ENCODE data around the gene CADPS2. TPM values are rescaled to one million over a fixed set of nuclear protein-coding genes. Genes with fewer than 3 reads are reported as not detected.

The CADPS2 gene
- total and polyA plus RNA-seq, 3 experiments from 2014 or later = not detected

- DNase-seq = no peak
- Mint-ChIP-seq H3K27ac (no peak overlapping the region), H3K9me3 (peaks cover 0 to 6% (median 0%) of the 10 kb centered on the region in 5 donors), H3K4me3 (no peak overlapping the region), H3K27me3 (no peaks in the 10 kb centered on the region), H3K36me3 (no peaks in the 10 kb centered on the region), H3K4me1 (no peaks in the 10 kb centered on the region)
- no peak overlapping the region for H3K4me3 ChIP-seq (ENCODE audit: low read length)
- ChIA-PET POLR2A (no interaction called here), CTCF (no interaction called here)
- H3K4me1 ChIP-seq (ENCODE audit: insufficient read depth, low read length) = no peaks in the 10 kb centered on the region
- H3K9me3 ChIP-seq (ENCODE audit: low read length) = no peaks in the 10 kb centered on the region
- H3K36me3 ChIP-seq (ENCODE audit: insufficient read depth, low read length) = no peaks in the 10 kb centered on the region
- no peak overlapping the region for H3K27ac ChIP-seq (ENCODE audit: low read depth, low read length)
- H3K27me3 ChIP-seq (ENCODE audit: insufficient read depth, low read length, poor library complexity, severe bottlenecking) = no peaks in the 10 kb centered on the region
These were observed 143.0 kb downstream of the CADPS2 start for GRCh38 chr7:122743211-122743610.

GRCh38 chr7:122738947-122739346 is 147.3 kb downstream of the CADPS2 start:
- ChIA-PET POLR2A (no interaction called here), CTCF (interaction anchor here (0.7 kb wide), 1 partner anchor 16 kb away, joined by 3 read pairs; no protein-coding TSS in a partner anchor)
- Histone ChIP-seq H3K4me3 (ENCODE audit: low read length) (no peak overlapping the region), H3K27me3 (ENCODE audit: insufficient read depth, low read length, poor library complexity, severe bottlenecking) (no peaks in the 10 kb centered on the region), H3K9me3 (ENCODE audit: low read length) (no peaks in the 10 kb centered on the region), H3K36me3 (ENCODE audit: insufficient read depth, low read length) (no peaks in the 10 kb centered on the region), H3K4me1 (ENCODE audit: insufficient read depth, low read length) (no peaks in the 10 kb centered on the region), H3K27ac (ENCODE audit: low read depth, low read length) (no peak overlapping the region)
- no peaks in the 10 kb centered on the region for H3K4me1 Mint-ChIP-seq
- H3K27me3 Mint-ChIP-seq = no peaks in the 10 kb centered on the region
- H3K36me3 Mint-ChIP-seq = no peaks in the 10 kb centered on the region
- no peak for DNase-seq
- H3K27ac Mint-ChIP-seq = no peak overlapping the region
- H3K9me3 Mint-ChIP-seq = peaks cover 0 to 20% (median 3%) of the 10 kb centered on the region in 5 donors
- H3K4me3 Mint-ChIP-seq = no peak overlapping the region

- H3K4me1 Mint-ChIP-seq = no peaks in the 10 kb centered on the region
- Histone ChIP-seq H3K4me3 (ENCODE audit: low read length) (no peak overlapping the region), H3K9me3 (ENCODE audit: low read length) (no peaks in the 10 kb centered on the region), H3K27ac (ENCODE audit: low read depth, low read length) (no peak overlapping the region), H3K27me3 (ENCODE audit: insufficient read depth, low read length, poor library complexity, severe bottlenecking) (no peaks in the 10 kb centered on the region), H3K36me3 (ENCODE audit: insufficient read depth, low read length) (no peaks in the 10 kb centered on the region), H3K4me1 (ENCODE audit: insufficient read depth, low read length) (no peaks in the 10 kb centered on the region)
- DNase-seq = no peak
- no peaks in the 10 kb centered on the region for H3K27me3 Mint-ChIP-seq
- H3K4me3 Mint-ChIP-seq = no peak overlapping the region
- no peaks in the 10 kb centered on the region for H3K36me3 Mint-ChIP-seq
- CTCF ChIA-PET = interaction anchor here (0.8 kb wide), 1 partner anchor 8 kb away, joined by 3 read pairs; no protein-coding TSS in a partner anchor
- no peak overlapping the region for H3K27ac Mint-ChIP-seq
- H3K9me3 Mint-ChIP-seq = peaks cover 0 to 21% (median 3%) of the 10 kb centered on the region in 5 donors
- POLR2A ChIA-PET = no interaction called here
These were observed 150.1 kb downstream of the CADPS2 start for GRCh38 chr7:122736183-122736582.

- no peaks in the 10 kb centered on the region for H3K9me3 ChIP-seq (ENCODE audit: low read length)
- no peaks in the 10 kb centered on the region for H3K4me1 ChIP-seq (ENCODE audit: insufficient read depth, low read length)
- no peak overlapping the region for H3K4me3 ChIP-seq (ENCODE audit: low read length)
- Mint-ChIP-seq H3K27me3 (no peaks in the 10 kb centered on the region), H3K9me3 (peaks cover 0 to 7% (median 4%) of the 10 kb centered on the region in 5 donors), H3K36me3 (no peaks in the 10 kb centered on the region), H3K4me1 (no peaks in the 10 kb centered on the region), H3K4me3 (no peak overlapping the region), H3K27ac (no peak overlapping the region)
- H3K36me3 ChIP-seq (ENCODE audit: insufficient read depth, low read length) = no peaks in the 10 kb centered on the region
- DNase-seq = no peak
- ChIA-PET POLR2A (no interaction called here), CTCF (no interaction called here)
- no peak overlapping the region for H3K27ac ChIP-seq (ENCODE audit: low read depth, low read length)
- H3K27me3 ChIP-seq (ENCODE audit: insufficient read depth, low read length, poor library complexity, severe bottlenecking) = no peaks in the 10 kb centered on the region
These were observed 158.5 kb downstream of the CADPS2 start for GRCh38 chr7:122727759-122728158.

GRCh38 chr7:122727354-122727753 is 158.9 kb downstream of the CADPS2 start:
- Histone ChIP-seq H3K4me1 (ENCODE audit: insufficient read depth, low read length) (no peaks in the 10 kb centered on the region), H3K36me3 (ENCODE audit: insufficient read depth, low read length) (no peaks in the 10 kb centered on the region), H3K4me3 (ENCODE audit: low read length) (no peak overlapping the region), H3K9me3 (ENCODE audit: low read length) (no peaks in the 10 kb centered on the region), H3K27me3 (ENCODE audit: insufficient read depth, low read length, poor library complexity, severe bottlenecking) (no peaks in the 10 kb centered on the region), H3K27ac (ENCODE audit: low read depth, low read length) (no peak overlapping the region)
- H3K36me3 Mint-ChIP-seq = no peaks in the 10 kb centered on the region
- peaks cover 0 to 7% (median 4%) of the 10 kb centered on the region in 5 donors for H3K9me3 Mint-ChIP-seq
- DNase-seq = no peak
- no peak overlapping the region for H3K27ac Mint-ChIP-seq
- no peak overlapping the region for H3K4me3 Mint-ChIP-seq
- CTCF ChIA-PET = no interaction called here
- POLR2A ChIA-PET = no interaction called here
- no peaks in the 10 kb centered on the region for H3K4me1 Mint-ChIP-seq
- no peaks in the 10 kb centered on the region for H3K27me3 Mint-ChIP-seq

- H3K4me3 Mint-ChIP-seq = no peak overlapping the region
- H3K36me3 Mint-ChIP-seq = no peaks in the 10 kb centered on the region
- H3K4me1 Mint-ChIP-seq = no peaks in the 10 kb centered on the region
- Histone ChIP-seq H3K4me1 (ENCODE audit: insufficient read depth, low read length) (no peaks in the 10 kb centered on the region), H3K4me3 (ENCODE audit: low read length) (no peak overlapping the region), H3K36me3 (ENCODE audit: insufficient read depth, low read length) (no peaks in the 10 kb centered on the region), H3K27me3 (ENCODE audit: insufficient read depth, low read length, poor library complexity, severe bottlenecking) (no peaks in the 10 kb centered on the region), H3K9me3 (ENCODE audit: low read length) (no peaks in the 10 kb centered on the region), H3K27ac (ENCODE audit: low read depth, low read length) (no peak overlapping the region)
- no peak for DNase-seq
- CTCF ChIA-PET = no interaction called here
- H3K27ac Mint-ChIP-seq = no peak overlapping the region
- no peaks in the 10 kb centered on the region for H3K27me3 Mint-ChIP-seq
- peaks cover 0 to 7% (median 4%) of the 10 kb centered on the region in 5 donors for H3K9me3 Mint-ChIP-seq
- POLR2A ChIA-PET = no interaction called here
These were observed 159.4 kb downstream of the CADPS2 start for GRCh38 chr7:122726881-122727280.

- H3K27me3 Mint-ChIP-seq = no peaks in the 10 kb centered on the region
- Histone ChIP-seq H3K27ac (ENCODE audit: low read depth, low read length) (no peak overlapping the region), H3K36me3 (ENCODE audit: insufficient read depth, low read length) (no peaks in the 10 kb centered on the region), H3K27me3 (ENCODE audit: insufficient read depth, low read length, poor library complexity, severe bottlenecking) (no peaks in the 10 kb centered on the region), H3K4me1 (ENCODE audit: insufficient read depth, low read length) (no peaks in the 10 kb centered on the region), H3K9me3 (ENCODE audit: low read length) (no peaks in the 10 kb centered on the region), H3K4me3 (ENCODE audit: low read length) (no peak overlapping the region)
- no peak for DNase-seq
- H3K27ac Mint-ChIP-seq = no peak overlapping the region
- H3K9me3 Mint-ChIP-seq = peaks cover 0 to 10% (median 2%) of the 10 kb centered on the region in 5 donors
- ChIA-PET CTCF (no interaction called here), POLR2A (no interaction called here)
- H3K4me1 Mint-ChIP-seq = no peaks in the 10 kb centered on the region
- no peaks in the 10 kb centered on the region for H3K36me3 Mint-ChIP-seq
- no peak overlapping the region for H3K4me3 Mint-ChIP-seq
These were observed 161.9 kb downstream of the CADPS2 start for GRCh38 chr7:122724366-122724765.

GRCh38 chr7:122719010-122719578 is 167.2 kb downstream of the CADPS2 start:
- H3K27me3 Mint-ChIP-seq = no peaks in the 10 kb centered on the region
- no peak overlapping the region for H3K27ac Mint-ChIP-seq
- Histone ChIP-seq H3K27me3 (ENCODE audit: insufficient read depth, low read length, poor library complexity, severe bottlenecking) (no peaks in the 10 kb centered on the region), H3K27ac (ENCODE audit: low read depth, low read length) (no peak overlapping the region), H3K4me3 (ENCODE audit: low read length) (no peak overlapping the region), H3K9me3 (ENCODE audit: low read length) (no peaks in the 10 kb centered on the region), H3K36me3 (ENCODE audit: insufficient read depth, low read length) (no peaks in the 10 kb centered on the region), H3K4me1 (ENCODE audit: insufficient read depth, low read length) (no peaks in the 10 kb centered on the region)
- H3K9me3 Mint-ChIP-seq = peaks cover 2 to 15% (median 9%) of the 10 kb centered on the region in 5 donors
- no peaks in the 10 kb centered on the region for H3K4me1 Mint-ChIP-seq
- CTCF ChIA-PET = no interaction called here
- DNase-seq = no peak
- POLR2A ChIA-PET = no interaction called here
- H3K4me3 Mint-ChIP-seq = no peak overlapping the region
- no peaks in the 10 kb centered on the region for H3K36me3 Mint-ChIP-seq
